Activated T-helper 9 cell treated with anti-CD3 and anti-CD28 coated beads, Interleukin-2, amount 50 U/mL, for 16 hours (primary cell): ENCODE measurements around the gene SP3.

ENCODE experiments used
- DNase-seq: peaks from one replicate; pipeline ENCODE4 v3.0.0-alpha.2; 2020; ENCODE audit warnings: low read depth

Gene SP3

GRCh38 chr2:173942861-173943523 lies 22.2 kb downstream of the SP3 start:
- DNase-seq: no peak

- no peak for DNase-seq
These were observed 23.6 kb downstream of the SP3 start for GRCh38 chr2:173941567-173941966.

DNA sequence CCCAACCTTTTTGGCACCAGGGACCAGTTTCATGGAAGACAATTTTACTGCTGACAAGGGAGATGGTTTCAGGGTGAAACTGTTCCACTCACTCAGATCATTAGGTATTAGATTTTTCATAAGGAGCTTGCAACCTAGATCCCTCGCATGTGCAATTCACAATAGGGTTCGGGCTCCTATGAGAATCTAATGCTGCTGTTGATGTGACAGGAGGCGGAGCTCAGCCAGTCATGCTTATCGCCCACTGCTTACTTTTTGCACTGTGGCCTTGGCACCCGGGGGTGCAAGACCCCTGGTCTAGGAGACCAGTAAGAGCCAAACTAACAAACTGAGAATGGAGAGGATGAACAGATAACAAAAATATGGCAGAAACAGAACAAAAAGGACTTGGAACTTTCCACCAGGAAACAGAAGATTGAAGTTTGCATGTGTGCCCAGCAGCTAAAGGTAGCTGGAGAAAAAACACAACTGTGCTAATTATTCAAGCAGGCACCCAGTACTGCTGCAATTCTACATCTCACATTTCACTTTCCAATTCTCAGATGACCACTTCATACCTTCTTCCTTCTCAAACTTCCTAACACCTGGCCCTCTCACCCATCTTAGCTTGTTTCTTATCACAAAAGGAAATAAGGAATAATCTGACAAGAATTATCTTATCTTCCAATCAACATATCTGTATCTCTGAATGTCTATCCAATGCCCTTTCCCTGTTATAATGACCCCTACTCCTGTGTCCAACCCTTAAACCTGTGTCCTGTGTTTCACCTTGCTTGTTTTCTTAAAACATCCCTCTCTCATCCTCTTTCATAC lies 24.8 kb downstream of the SP3 start:
- DNase-seq: no peak

DNA sequence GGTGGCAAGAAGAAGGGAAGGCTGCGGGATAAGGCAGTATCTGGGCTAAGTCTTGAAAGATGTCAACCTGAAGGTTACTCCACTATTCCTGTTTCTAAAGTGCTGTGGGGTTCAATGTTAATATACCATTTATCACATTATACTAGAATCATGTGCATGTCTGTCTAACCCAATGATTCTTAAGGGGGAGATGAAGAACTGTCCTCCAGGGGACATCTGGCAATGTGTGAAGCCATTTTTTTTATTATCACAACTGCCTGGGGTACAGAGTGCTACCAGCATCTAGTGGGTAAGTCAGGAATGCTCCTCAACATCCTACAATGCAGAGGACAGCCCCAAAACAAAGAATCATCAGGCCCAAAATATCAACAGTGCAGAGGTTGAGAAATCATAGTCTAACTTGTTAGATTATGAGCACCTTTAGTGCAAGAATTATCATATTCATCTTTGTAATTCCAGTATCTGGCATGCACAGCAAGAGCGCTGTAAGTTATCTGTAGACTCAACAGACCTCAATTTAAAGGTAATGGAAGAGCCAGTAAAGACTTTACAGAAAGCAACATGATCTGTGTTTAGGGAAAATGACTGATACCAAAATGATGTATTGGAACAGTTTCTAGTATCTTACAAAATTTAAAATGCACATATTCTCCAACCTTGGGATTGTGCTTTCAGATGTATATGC lies 26.3 kb downstream of the SP3 start:
- DNase-seq: no peak

- DNase-seq: no peak
These were observed 29.9 kb downstream of the SP3 start for GRCh38 chr2:173935305-173935704.

GRCh38 chr2:173934895-173935294 lies 30.3 kb downstream of the SP3 start:
- DNase-seq: no peak

DNA sequence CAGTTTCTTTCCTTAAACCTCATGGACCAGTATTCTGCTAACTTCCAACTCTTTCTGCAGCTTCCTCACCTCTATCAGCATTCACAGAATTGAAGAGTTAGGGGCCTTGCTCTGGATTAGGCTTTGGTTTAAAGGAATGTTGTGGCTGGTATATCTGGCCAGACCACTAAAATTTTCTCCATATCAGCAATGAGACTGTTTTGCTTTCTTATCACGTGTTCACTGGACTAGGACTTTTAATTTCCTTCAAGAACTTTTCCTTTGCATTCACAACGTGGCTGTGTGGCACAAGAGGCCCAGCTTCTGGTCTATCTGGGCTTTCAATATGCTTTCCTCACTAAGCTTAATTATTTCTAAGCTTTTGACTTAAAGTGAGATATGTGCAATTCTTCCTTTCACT lies 33.4 kb downstream of the SP3 start:
- no peak for DNase-seq

DNA sequence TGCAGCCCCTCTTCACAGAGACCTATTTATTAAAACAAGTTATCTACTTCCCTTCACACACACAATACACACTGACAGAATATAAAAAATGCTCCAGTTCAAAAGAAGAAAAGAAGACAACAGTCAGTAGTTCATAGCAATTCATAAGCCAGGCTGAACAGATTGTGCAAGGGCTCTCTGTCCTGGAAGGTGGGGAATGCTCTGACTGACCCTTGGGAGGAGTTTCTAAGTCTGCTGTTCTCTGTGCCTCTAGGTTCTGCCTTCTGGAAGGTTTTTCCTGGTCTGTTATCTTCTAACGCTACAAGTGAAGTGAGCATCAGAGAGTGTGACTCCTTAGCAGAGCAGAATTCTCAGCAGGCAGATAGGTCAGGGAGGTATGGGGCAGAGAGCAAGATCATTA lies 35.7 kb downstream of the SP3 start:
- no peak for DNase-seq

DNA sequence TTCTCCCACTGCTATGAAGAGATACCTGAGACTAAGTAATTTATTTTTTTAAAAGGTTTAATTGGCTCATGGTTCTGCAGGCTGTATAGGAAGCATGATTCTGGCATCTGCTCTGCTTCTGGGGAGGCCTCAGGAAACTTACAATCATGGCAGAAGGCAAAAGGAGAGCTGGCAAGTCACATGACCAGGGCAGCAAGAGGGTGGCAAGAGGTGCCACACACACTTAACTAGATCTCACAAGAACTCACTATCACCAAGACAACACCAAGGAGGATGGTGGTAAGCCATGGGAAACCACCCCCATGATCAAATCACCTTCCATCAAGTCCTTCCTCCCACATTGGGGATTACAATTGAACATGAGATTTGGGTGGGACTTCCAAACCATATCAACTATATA lies 38.3 kb downstream of the SP3 start:
- DNase-seq: no peak

DNA sequence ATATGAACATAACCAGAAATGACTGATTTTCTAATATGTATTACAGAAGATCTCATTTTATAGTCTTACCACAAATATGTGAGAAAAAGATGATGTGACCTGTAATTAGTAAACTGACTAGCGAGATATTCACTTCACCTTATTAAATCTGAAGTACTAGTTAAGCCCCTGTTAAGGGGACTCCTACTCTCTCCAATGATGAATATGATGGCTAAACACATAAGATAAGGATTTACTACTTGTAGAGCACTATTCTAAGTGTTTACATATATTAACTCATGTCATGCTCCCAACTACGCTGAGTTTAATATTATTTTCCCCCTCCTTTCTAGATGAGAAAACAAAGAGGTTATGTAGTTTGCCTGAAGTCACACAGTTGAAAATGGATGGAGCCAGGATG lies 40.9 kb downstream of the SP3 start:
- no peak for DNase-seq

DNA sequence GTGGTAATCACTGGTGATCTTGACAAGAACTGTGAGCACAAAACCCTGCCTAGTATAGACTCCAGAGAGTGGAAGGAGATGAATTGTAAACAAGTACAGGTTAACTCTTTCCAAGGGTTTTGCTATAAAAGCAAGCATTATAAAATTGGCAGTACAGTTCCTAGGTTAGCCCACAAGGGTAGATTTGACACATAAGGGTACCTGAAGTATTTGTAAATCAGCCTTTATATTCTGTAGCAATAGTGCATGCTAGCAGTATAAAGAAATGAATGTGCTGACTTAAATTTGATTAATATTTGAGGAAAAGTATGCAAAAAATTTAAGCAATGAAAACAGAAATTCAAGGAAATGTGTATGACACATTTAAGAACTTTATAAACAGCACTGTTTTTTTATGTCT lies 42.4 kb downstream of the SP3 start:
- no peak for DNase-seq

- no peak for DNase-seq
These were observed 43.1 kb downstream of the SP3 start for GRCh38 chr2:173922068-173922467.

- no peak for DNase-seq
These were observed 50.9 kb downstream of the SP3 start for GRCh38 chr2:173914055-173914927.

- no peak for DNase-seq
These were observed 55.3 kb downstream of the SP3 start for GRCh38 chr2:173909846-173910245.

DNA sequence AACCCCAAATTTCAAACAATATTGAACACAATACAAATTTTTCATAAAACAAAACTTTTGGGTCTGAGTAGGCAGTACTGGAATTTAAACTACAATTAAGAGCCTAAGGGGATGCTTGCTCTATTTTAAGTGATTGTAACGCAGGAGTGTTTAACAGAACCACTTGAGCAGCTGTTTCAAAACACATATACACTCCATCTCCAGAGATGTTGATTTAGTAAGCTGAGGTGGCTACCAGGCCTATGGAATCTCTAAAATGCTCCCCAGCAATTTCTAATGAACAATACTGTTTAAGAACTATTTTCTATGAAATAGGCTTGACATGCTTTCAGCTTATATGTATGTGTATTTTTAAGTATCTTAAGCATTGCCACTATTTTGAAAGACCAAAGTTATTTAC lies 58.5 kb downstream of the SP3 start:
- no peak for DNase-seq

GRCh38 chr2:173903601-173904394 lies 61.4 kb downstream of the SP3 start:
- DNase-seq: no peak

GRCh38 chr2:173898996-173899395 lies 66.2 kb downstream of the SP3 start:
- no peak for DNase-seq

DNA sequence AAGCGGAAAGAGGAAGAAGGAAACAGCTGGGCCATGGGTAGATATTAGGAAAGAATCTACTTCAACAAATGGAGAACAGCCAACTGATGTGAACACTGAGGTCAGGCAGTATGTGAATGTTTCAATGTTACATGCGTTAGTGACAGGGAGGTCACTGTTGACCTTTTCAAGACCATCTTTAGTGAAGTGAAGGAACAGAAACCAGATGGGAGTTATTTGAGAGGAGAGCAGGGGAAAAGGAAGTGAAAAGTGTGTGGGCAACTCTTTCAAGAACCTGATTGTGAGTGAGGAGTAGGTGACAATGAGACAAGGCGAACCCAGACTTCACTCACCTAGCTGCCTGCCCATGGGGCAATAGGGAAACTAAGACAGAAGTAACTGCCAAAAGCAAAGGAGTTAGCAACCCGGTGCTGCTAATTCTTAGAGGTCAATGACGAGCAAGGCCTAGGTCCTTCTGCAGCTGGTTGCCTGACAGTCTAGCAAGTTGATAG lies 67.0 kb downstream of the SP3 start:
- DNase-seq: no peak

GRCh38 chr2:173896755-173897154 lies 68.4 kb downstream of the SP3 start:
- DNase-seq: no peak

DNA sequence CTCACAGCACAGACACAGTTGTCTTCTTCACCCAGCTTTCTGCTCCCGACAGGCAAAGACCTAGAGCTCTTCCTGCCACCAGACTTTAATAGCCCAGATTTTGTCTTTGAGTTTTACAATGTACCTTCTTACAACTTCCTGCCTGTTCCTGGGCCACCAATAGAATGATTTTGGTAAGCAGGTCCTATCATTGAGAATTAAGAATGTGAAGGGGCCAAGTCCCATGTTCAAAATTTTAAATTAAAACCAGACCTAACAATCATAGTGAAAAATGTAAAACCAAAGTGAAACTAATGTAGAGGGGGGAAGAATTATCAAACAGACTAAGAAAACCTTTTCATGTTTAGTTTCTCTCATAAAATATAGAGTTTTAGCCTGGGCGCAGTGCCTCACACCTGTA lies 72.8 kb downstream of the SP3 start:
- no peak for DNase-seq
